A549 treated with AZD9567 at 1 μM for 4 hours (cell line): ENCODE results near the gene SRRM2. TPM values are rescaled to one million over a fixed set of nuclear protein-coding genes. Genes with fewer than 3 reads are reported as not detected.

Experiments used
- total RNA-seq: library from RNA; stranded (reverse); fragments of 200-300 nt; extraction: Qiagen RNA extraction; gene quantifications from 5 replicates; pipeline ENCODE4 v1.2.3, GENCODE V29; 2022; ENCODE audit not compliant: insufficient read depth

Gene SRRM2
- 299 to 450 TPM (median 440 TPM) in 5 replicates for total RNA-seq

DNA sequence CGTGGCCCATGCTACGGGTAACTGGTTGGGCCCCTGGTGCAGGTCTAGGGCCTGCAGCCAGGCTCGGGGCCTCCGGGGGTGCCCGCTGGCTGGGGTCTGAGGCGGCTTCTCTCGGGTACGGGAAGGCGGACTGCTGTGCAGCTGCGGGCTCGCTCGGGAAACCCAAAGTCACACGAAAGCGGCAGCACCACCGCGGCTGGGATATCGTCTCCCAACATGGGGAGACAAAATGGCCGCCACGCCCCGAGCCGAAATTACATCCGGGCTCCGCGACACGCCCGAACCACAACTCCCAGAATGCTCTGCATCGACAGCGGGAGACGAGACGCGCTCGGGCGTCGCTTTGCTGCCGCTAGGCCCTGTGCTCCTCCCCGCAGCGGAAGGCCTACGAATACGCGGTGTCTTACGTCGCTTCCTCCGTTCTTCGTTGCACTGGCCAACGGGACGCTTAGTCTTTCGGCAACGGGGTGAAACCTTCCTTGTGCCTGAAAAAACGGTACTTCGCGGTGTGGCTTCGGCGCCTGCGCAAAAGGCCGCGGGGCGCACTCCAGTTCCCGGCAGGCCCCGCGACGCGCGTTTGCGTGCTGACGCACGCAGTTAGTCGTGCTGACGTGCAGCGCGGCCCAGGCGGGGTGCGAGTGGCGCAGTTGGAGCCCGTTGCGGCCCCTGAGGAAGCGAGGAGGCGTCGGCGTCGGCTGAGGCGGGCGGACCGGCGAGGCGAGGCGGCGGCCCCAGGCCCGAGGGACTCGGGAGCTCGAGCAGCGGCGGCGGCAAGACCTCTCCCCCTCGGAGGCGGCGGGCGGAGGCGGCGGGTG lies at the start of gene SRRM2:
SRRM2 (plus strand) TSS at position 604 of the 815 bp plus-strand sequence. CDS start 3,727 bp downstream, outside the sequence.

DNA sequence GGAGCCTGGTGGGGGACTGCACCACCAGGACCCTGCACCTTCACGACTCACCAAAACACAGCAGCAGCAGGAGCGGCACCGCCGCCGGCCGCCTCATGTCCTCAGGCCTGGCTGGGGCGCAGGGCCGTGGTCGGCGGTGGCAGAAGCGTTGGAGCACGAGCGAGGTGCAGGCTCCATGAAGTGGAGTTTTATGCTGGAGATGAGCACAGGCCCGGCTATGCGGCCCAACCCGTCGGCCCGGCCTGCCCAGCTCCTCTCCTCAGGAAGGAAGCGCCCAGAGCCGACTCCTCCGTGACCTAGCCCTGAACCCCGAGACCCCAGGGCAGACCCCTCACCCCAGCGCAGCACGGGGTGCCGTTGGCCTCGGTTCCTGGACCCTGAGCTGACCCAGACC lies 32.4 kb upstream of the SRRM2 start, which contains the start of gene PRSS27:
PRSS27 (minus strand) TSS at position 161 of the 394 bp plus-strand sequence; CDS start at position 97, 64 bp downstream.

DNA sequence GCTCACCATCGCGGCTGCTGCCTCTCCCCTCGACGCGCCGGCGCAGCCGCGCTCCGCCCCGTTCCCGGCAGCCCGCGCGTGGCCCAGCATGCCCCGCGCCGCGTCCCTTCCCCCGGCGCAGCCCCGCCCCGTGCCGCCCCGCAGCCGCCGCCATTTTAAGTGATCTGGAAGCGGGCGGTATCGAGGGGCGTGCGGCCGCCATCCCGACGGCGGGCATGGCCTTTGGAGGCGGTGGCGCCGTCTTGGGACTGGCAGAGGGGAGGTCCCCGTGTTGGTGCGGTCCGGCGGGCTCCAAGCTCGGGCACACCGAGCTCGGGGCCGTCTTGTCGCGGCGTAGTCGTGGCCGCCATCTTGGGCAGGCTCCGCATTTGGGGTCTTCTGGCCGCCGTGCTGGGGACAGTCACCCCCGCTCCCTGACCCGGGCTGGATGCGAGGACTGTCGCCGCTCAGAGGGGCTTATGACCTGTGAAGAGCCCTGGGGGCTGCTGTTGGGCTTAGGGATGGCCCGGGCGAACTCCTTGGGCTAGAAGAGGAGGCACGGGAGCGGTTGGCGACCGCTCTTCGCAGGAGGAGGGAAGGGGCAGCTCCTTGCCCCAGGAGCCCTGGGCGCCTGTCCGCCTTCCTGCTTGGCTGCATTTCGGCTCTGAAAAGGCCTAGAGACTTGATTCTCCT lies 24.9 kb downstream of the SRRM2 start, which contains the start of gene ELOB:
ELOB (minus strand) TSS at position 50 of the 672 bp plus-strand sequence; CDS start at position 9, 41 bp downstream.

DNA sequence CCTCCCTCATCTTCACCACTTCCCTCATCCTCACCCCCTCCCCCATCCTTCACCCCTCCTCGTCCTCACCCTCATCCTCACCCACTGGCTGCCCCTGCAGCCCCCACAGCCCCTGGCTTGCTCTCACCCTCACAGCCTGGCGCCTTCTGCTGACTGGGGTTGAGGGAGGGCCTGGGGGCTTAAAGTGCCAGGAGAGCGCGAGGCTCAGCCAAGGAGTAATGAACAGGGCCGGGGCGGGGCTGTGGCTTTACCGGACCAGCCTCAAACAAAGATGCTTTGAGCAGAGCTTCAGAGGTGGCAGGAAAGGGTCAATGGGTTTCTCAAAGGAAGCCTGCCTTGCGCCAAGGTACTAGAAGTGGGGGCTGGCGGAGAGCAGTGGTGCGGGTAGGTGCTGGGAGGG lies 35.0 kb downstream of the SRRM2 start, which contains the start of gene PRSS33:
PRSS33 (minus strand) TSS at position 155 of the 400 bp plus-strand sequence. CDS start 1,013 bp downstream, outside the sequence.

DNA sequence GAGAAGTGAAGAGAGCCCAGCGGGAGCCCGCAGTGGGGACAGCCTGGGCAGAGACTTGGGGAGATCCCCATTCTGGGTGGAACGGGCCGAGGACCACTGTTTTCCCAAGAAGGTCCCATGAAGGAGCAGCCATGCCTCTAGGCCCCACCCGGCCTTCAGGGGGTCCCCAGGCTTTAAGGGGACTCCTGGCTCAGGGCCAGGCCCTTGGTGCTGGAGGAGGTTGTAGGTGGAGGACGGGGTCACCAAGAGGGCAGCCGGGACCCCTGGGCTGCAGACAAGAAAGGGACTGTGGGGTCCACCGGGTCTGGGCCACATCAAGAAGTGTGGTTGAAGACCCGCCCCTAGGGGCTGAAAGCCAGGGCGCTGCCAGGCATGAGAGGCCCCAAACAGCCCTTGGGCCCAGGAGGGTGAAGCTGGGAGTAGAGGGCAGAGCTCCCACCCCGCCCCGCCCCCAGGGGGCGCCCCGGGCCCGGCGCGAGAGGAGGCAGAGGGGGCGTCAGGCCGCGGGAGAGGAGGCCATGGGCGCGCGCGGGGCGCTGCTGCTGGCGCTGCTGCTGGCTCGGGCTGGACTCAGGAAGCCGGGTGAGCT lies 64.4 kb downstream of the SRRM2 start, which contains the start of gene PRSS21:
PRSS21 (plus strand) TSS at position 487 of the 589 bp plus-strand sequence; CDS start at position 519, 32 bp downstream.

Other genes starting within 250 kb of the SRRM2 start
- gene ATP6V0C, start 238.7 kb upstream of the SRRM2 start, total RNA-seq: 136 to 293 TPM (median 242 TPM) in 5 replicates
- 18.8 to 29.9 TPM (median 27.7 TPM) in 5 replicates for gene AMDHD2, start 232.3 kb upstream of the SRRM2 start, total RNA-seq
- gene CEMP1, start 221.2 kb upstream of the SRRM2 start, total RNA-seq: 0.08 to 0.13 TPM (median 0.09 TPM) in 3 of 5 replicates, not detected in the others
- 22.7 to 27.3 TPM (median 23.8 TPM) in 5 replicates for gene PDPK1, start 214.6 kb upstream of the SRRM2 start, total RNA-seq
- gene KCTD5, start 70.1 kb upstream of the SRRM2 start, total RNA-seq: 38.4 to 49.1 TPM (median 46.5 TPM) in 5 replicates
- 1.5 to 2.4 TPM (median 1.6 TPM) in 5 replicates for gene PRSS27, start 32.4 kb upstream of the SRRM2 start, total RNA-seq
- 407 to 510 TPM (median 497 TPM) in 5 replicates for gene ELOB, start 24.6 kb downstream of the SRRM2 start, total RNA-seq
- 0.06 TPM in 1 of 5 replicates, not detected in the others for gene PRSS33, start 34.9 kb downstream of the SRRM2 start, total RNA-seq
- gene PRSS41, start 45.8 kb downstream of the SRRM2 start, total RNA-seq: not detected in 5 replicates
- gene PRSS21, start 64.6 kb downstream of the SRRM2 start, total RNA-seq: 0.16 to 0.24 TPM in 2 of 5 replicates, not detected in the others
- gene ZG16B, start 77.7 kb downstream of the SRRM2 start, total RNA-seq: 0.49 to 0.80 TPM (median 0.66 TPM) in 4 of 5 replicates, not detected in the other
- gene PRSS22, start 105.5 kb downstream of the SRRM2 start, total RNA-seq: 0.67 to 1.9 TPM (median 1.1 TPM) in 5 replicates
- gene FLYWCH2, start 130.6 kb downstream of the SRRM2 start, total RNA-seq: 48.1 to 54.9 TPM (median 50.4 TPM) in 5 replicates
- gene FLYWCH1, start 159.3 kb downstream of the SRRM2 start, total RNA-seq: 23.6 to 29.2 TPM (median 26.3 TPM) in 5 replicates
- 2.0 to 2.5 TPM (median 2.1 TPM) in 4 of 5 replicates, not detected in the other for gene KREMEN2, start 211.6 kb downstream of the SRRM2 start, total RNA-seq
- gene PAQR4, start 216.7 kb downstream of the SRRM2 start, total RNA-seq: 46.7 to 50.9 TPM (median 49.9 TPM) in 5 replicates
- 68.3 to 98.4 TPM (median 93.8 TPM) in 5 replicates for gene PKMYT1, start 227.8 kb downstream of the SRRM2 start, total RNA-seq